HG03520 (cell line): ENCODE measurements around the gene DUS2.
A peak's percentile ranks its signal among the peaks of the same experiment; 100 is the strongest.
"Not testable (repeated sequence)": the region's sequence is repeated elsewhere in the genome, so short reads cannot be mapped to it uniquely, and the experiment has no call there.

Experiments
- ATAC-seq: cut with Tn5 transposase; IDR thresholded peaks from one replicate; pipeline ENCODE4 v1.9.1; 2021; ENCODE audit warnings: mild to moderate bottlenecking, moderate library complexity; ENCODE audit not compliant: unreplicated experiment

DUS2 gene

GRCh38 chr16:67998231-67998778 lies 24.8 kb upstream of the DUS2 start:
- not testable (repeated sequence) for ATAC-seq

GRCh38 chr16:67998779-67999688 lies 24.1 kb upstream of the DUS2 start, which contains the start of gene DPEP2:
TSS of gene DPEP2 (minus strand) at chr16:67999484. CDS start at chr16:67993212, 6,272 bp downstream.
- ATAC-seq = not testable (repeated sequence)

GRCh38 chr16:67999985-68000384 lies 23.1 kb upstream of the DUS2 start:
- ATAC-seq = no peak

- no peak for ATAC-seq
Measured at GRCh38 chr16:68000450-68000849, 22.6 kb upstream of the DUS2 start.

DNA sequence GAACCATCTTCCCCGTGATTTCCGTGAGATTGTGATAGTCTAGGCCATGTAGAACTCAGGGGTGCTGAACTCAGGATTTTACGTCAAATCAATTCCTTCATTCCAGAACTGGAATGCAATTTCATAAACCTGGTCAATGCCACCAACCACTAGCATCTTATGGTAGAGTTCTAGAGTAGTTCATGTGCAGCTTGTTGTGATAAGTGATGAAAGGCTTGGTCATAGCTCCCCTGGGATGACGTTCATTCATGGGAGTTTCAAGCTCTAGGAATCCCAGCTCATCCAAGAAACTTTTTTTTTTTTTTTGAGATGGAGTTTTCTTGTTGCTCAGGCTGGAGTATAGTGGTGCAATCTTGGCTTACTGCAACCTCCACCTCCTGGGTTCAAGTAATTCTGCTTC lies 20.1 kb upstream of the DUS2 start:
- no peak for ATAC-seq

- no peak for ATAC-seq
Measured at GRCh38 chr16:68005211-68005610, 17.9 kb upstream of the DUS2 start.

DNA sequence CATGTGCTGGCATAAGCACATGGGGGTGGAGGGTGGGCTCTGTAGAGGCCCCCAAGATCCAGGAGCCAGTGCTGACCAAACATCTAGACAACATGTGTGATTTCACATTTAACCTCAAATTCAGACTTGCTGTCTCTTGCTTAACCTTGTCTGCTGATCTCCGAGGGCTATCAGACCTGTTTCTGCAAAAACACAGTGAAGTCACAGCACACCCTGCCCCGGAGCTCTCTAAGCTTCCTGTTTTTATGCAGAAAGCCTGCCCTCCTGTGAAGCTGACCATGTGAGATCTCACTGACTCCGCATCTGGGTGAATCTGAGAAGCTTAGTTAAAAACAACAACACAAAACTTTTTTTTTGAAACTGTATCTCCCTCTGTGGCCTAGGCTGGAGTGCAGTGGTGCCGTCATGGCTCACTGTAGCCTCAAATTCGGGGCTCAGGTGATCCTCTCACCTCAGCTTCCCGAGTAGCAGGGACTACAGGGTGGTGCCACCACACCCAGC lies 17.2 kb upstream of the DUS2 start:
- ATAC-seq = no peak

- ATAC-seq = no peak
Measured at GRCh38 chr16:68009157-68009735, 13.8 kb upstream of the DUS2 start.

GRCh38 chr16:68009872-68010271 lies 13.2 kb upstream of the DUS2 start:
- ATAC-seq = not testable (repeated sequence)

DNA sequence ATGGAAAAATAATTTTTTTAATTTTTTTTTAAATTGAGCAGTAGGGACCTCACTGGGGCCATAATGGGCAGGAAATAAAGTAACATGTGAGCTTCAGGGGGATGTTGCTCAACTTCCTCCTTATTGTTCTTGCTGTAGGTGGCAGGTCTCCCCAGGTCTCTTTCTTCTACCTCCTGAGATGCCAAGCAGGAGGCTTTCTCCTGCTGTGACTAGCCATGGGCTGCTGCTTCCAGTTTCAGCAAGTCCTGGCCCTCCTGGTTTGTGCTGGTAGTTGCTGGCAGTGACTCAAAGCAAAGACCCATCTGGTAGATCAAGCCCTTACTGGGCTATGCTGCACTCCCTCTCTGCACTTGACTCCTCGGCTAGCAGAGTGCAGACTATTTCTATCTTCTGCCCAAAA lies 9.6 kb upstream of the DUS2 start:
- no peak for ATAC-seq

DNA sequence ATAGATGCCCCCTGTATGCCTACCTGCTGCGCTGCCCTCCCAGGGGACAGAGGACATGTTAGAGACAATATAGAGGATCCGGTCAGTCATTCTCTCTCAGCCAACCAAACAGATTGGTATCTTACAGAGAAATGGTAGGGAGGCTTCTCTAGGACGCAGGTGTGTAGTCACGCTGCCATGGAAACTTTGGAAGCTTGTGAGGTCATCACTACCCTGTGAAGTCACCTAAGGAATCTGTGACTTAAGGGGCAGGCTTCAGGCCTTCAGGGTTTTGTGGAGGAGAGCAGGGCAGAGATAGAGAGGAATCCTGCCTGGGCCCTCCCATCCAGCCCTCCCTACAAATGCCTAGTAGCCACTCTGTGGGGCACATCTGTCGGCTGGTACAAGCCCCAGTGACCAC lies 7.4 kb upstream of the DUS2 start, which contains the start of gene DPEP2NB:
DPEP2NB (minus strand) TSS at position 231 of the 400 bp plus-strand sequence; CDS start at position 90, 141 bp downstream.
- ATAC-seq = no peak

DNA sequence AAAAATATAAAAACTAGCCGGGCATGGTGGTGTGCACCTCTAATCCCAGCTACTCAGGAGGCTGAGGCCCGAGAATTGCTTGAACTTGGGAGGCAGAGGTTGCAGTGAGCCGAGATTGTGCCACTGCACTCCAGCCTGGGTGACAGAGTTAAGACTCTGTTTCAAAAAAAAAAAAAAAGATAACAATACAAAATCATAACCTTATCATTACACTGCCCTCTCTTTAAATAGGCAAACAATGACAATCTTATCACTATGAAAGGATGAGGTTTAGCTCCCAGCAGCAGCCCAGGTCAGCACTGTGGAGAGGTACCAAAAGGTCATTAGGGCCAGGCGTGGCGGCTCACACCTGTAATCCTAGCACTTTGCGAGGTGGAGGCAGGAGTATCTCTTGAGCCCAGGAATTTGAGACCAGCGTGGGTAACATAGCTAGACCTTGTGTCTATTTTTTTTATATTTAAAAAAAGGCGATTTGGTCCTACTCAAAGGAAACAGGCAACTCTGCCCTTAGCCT lies 3.9 kb upstream of the DUS2 start:
- ATAC-seq = no peak

- ATAC-seq = no peak
Measured at GRCh38 chr16:68021490-68021889, 1.6 kb upstream of the DUS2 start.

- peak; percentile 16 for ATAC-seq
Measured at GRCh38 chr16:68022278-68022727, 781 bp upstream of the DUS2 start.

DNA sequence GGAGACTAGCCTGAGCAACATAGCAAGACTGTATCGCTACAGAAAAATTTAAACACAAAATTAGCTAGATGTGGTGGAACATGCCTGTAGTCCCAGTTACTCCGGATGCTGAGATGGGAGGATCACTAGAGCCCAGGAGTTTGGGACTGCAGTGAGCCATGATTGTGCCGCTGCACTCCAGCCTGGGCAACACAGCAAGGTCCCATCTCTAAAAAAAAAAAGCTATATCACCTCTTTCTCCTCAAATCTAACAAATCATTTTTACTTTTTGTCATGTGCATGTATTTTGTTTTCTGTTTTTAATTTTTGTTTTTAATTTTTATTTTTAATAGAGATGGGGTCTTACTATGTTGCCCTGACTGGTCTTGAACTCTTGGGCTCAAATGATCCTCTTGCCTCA lies 5.9 kb downstream of the DUS2 start:
- ATAC-seq = no peak

DNA sequence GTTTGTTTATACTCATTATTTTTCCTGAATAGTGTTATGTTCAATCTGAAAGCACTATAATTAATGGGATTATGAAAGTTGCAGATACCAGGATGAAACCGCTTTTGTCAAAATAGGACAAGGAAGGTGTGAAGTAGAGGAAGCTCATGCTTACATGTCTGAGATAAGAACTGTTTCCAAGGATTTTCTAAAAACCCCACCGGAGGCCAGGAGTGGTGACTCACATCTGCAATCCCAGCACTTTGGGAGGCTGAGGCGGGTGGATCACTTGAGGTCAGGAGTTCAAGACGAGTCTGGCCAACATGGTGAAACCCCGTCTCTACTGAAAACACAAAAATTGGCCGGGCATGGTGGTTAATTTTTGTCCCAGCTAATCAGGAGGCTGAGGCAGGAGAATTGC lies 7.0 kb downstream of the DUS2 start:
- not testable (repeated sequence) for ATAC-seq

DNA sequence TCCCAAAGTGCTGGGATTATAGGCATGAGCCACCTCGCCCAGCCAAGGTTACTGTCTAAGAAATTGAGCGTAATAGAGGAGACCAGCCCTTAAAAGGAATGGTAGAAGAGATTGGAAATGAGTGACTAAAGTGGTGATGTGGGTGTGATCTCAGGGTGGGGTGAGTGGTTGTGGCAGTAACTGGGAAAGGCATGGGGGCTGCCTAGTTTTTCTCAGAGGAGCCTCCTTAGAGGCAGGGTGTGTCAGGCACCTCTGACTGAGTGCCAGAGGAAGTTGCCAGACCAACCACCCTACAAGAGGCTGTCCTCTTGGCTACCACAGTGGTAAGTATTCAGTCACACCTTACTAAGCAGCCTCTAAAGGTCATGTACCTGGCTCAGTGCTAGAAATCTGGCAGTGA lies 8.9 kb downstream of the DUS2 start:
- ATAC-seq = no peak

- no peak for ATAC-seq
Measured at GRCh38 chr16:68033101-68033500, 10.0 kb downstream of the DUS2 start.

DNA sequence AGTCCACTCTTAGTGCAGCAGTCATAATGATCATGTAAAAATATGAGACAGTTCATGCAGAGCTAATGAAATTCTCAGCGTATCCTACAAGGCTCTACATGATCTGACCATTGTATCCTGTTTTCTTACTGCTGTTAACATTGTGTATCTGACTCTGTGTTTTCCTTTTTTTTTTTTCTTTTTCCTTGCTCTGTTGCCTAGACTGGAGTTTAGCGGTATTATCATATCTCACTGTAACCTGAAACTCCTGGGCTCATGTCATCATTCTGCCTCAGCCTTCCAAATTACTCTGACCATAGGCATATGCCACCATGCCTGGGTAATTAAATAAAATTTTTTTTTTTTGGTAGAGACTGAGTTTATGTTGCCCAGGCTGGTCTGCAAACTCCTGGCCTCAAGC lies 12.1 kb downstream of the DUS2 start:
- ATAC-seq = no peak

DNA sequence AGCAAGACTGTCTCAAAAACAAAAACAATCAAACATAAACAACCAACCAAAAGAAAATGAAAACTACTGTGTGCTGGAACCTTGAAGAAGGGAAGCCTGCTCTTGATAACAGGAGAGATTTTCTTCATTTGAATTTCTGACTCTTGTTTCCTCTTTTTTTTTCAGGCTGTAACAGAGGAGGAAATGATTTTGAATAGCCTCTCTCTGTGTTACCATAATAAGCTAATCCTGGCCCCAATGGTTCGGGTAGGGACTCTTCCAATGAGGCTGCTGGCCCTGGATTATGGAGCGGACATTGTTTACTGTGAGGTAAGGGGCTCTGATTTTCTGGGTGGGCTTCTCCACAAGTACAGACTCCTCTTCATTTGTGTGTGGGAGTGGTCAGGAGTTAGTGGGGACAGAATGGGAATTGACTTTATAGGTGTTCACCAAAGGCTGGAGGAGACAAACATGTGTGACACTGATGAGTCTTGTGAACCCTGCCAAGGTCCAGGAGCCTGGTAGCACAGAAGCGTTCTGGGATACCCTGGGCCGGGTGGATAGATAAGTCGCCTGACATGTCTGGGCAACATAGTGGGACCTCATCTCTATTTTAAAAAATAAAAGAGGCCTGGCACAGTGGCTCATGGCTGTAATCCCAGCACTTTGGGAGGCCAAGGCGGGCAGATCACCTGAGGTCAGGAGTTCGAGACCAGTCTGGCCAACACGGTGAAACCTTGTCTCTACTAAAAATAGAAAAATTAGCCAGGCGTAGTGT lies 14.9 kb downstream of the DUS2 start:
- no peak for ATAC-seq
